Stimulated activated CD8-positive, alpha-beta memory T cell treated with anti-CD3 and anti-CD28 coated beads, Interleukin-7, amount 100 ng/mL, for 1 hour (primary cell): ENCODE measurements around the gene DHRS13.
A peak's percentile ranks its signal among the peaks of the same experiment; 100 is the strongest.
"Not testable (repeated sequence)": the region's sequence is repeated elsewhere in the genome, so short reads cannot be mapped to it uniquely, and the experiment has no call there.

ENCODE experiments used
- DNase-seq, 2 donors: peaks; one replicate each; pipeline ENCODE4 v3.0.0-alpha.2; 2020; ENCODE audit warnings: low read depth in 2 of 2

Gene DHRS13

DNA sequence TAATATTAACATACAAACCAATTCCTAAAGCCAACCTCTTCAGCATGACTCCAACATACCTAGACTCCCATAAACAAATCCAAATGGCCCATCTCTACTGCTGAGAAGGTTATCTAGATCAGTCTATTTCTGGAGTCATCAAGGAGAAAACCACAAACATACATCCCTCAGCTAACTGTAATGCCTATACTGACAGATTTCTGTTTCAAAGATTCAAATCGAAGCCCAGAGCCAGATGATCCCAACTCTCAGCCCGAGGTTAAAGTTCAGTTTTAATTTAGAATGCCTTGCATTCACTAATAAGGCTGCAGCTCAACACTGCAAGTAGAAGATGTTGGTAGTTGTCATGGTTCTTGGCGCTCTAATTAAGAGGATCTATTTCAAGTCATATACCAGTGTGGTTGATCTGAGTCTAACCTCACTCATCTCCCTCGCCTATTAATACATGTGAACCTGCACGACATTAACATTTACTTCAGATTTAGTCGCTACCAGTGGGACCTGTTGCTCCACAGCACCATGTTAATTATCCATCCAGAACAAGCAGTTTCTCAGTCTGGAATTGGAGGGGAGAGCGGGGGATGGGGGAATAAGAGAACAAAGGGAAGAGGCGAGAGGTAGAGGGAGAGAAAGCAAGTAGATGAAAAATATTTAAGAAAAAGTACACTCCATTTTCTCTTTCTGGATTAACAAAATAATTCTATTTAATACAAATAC is 33.0 kb upstream of the DHRS13 start:
- DNase-seq = no peak

GRCh38 chr17:28934508-28934907 is 31.6 kb upstream of the DHRS13 start:
- DNase-seq = not testable (repeated sequence)

GRCh38 chr17:28929787-28930186 is 26.9 kb upstream of the DHRS13 start:
- DNase-seq = no peak

- DNase-seq = no peak
These were observed 25.2 kb upstream of the DHRS13 start for GRCh38 chr17:28928061-28928460.

DNA sequence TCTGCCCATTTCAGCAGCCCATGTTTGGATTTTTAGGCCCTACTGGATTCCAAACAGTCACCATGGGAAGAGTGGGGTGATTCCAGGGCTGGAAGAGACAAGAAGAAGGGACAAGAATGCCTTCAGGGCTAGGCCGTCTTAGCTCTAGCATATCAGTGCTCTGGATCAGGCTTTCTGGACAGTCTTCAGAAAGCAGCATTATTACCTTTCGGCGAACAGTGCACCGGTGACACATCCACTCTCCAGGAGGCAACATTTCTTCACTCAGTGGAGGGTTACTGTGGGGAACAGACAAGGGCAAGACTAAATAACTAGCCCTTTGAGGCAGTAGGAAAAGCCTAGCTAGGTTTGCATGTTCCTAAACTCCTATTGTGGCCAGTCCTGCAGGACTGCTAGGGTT is 23.9 kb upstream of the DHRS13 start:
- DNase-seq = no peak

DNA sequence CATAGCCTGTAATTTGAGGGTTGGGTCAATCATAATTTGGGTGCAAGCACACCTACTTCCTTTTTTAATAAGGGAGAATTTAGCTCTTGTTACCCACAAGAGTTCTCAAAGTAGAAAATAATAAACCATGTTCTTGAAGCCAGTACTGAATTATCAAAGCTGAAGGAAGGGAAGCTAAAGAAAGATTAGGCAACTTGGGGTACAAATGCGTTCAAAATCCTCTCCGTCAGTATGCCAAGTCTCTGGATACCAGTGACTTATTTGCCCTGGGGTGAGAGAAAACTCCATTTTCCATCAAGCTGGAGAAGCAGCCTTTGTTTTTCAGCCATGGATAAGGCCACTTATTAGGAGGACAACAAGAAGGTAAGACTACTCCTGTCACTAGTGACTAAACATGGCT is 23.5 kb upstream of the DHRS13 start:
- DNase-seq = no peak

DNA sequence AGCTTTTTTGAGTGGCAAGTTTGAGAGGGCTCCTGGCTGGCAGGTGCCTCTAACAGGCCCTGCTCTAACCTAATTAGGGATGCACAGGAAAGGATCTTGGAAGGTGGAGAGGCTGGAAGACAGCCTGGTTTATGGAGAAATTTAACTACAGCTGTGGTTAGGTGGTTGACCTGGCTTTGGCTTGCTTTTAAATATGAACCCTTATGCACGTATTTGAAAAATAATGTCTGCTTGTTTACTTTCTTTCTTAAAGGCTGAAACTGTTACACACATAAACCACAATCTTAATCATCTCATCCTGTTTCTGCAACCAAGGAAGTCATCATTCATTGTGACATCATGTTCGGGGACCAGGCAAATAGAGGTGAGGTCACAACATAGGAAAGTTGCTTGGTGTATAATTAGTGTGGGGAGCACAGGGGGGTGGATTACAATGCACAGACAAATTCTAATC is 23.1 kb upstream of the DHRS13 start:
- DNase-seq = peak in 1 of 2 donors; percentile 4

GRCh38 chr17:28920201-28920600 is 17.3 kb upstream of the DHRS13 start:
- no peak for DNase-seq

GRCh38 chr17:28918295-28918694 is 15.4 kb upstream of the DHRS13 start:
- DNase-seq = no peak

DNA sequence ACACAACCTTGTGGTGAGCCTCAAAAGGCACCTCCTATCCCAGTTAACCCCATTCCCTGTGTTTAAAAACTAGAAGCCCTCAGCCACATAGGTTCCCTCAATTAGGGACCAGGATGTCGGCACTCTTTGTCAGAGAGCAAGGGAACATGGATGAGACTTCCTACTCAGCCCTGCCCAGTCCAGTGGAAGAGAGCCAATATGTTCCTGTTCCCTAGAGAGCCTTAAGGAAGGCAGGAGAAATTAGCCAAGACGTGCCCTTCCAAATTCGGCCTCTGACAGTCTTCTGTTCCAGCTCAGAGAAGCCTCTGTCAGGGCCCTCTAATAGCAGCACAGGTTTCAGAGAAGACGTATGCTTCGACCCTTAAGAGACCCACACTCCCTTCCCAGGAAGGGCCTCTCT is 14.6 kb upstream of the DHRS13 start:
- DNase-seq = no peak

GRCh38 chr17:28917029-28917428 is 14.2 kb upstream of the DHRS13 start:
- DNase-seq = no peak

DNA sequence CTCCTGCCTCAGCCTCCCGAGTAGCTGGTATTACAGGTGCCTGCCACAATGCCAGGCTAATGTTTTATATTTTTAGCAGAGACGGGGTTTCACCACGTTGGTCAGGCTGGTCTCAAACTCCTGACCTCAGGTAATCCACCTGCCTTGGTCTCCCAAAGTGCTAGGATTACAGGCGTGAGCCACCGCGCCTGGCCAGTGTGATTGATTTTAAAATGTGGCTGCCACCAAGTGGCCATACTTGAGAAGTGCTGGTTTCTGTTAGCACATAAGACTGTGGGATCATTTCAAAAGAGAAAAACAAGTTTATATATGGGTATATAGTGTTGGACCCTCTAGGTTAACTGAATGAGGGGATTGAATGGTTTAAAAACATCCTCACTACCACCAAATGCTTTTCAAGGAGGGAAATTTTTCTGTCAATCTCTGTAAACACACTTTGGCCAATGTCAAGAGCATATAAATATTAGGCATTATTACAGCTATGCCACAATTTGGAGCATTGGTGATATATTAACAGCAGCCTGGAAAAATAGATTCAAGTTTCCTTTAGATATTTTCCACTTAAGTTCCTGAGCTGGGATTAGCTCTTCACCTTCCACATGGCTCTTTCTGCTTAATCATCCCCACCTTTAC is 13.5 kb upstream of the DHRS13 start:
- DNase-seq = peak in 1 of 2 donors; percentile 23

DNA sequence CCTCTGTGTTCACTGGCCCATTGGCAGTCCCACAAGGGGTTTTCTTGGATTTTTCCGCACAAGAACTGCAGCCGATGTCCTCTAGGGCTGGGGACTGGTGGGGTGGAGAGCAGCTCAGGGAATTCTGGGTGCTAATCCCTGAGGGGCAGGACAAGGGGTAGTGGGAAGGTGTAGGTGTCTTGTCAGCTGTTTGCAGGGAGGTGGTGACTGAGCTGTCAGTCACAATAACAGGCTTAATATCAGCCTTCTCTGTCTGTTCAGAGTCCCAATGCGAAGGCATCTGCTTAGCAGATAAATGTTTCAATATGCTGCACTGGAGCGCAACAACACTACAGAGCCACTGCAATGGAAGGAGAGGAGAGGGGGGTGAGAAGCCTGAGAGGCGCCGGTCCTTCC is 10.1 kb upstream of the DHRS13 start:
- DNase-seq = no peak

- DNase-seq = no peak
These were observed 9.5 kb upstream of the DHRS13 start for GRCh38 chr17:28912281-28912937.

GRCh38 chr17:28911411-28912045 is 8.6 kb upstream of the DHRS13 start:
- DNase-seq = no peak

- no peak for DNase-seq
These were observed 7.7 kb upstream of the DHRS13 start for GRCh38 chr17:28910534-28910933.

GRCh38 chr17:28908640-28909167 is 5.8 kb upstream of the DHRS13 start:
- no peak for DNase-seq

- DNase-seq = no peak
These were observed 5.0 kb upstream of the DHRS13 start for GRCh38 chr17:28907709-28908475.

DNA sequence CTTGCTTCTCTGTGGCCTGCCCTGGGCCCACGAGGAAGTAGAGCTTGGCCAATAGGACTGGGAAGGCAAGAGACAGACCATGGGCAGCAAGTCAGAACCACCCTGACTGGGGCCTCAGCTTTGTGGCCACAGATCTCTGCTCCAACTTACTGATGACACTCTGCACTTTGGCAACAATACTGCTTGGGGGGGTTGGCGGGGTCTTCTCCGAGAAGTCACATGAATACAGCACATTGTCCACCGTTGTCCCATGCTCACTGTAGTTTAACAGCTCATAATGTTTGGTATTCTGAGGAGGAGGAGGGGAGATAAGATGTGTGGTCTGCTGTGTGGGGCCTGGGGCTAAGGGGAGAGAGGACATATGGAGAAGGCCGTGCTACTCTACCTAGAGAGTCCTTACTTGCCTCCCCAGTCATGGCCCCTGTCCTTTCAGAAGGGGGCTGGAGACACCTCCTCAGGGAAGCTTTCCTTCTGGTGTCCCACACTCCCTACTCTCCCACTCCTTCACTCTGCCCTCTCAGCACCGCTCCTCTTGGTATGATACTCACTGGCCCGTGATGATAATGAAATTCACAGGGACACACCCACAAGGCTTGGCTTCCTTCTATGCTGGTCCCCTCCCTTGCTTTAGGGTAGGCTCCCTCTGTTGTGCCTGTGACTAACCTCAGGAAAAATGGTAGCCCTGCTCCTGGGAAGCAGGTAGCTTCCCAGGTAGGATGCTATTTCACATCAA is 4.0 kb upstream of the DHRS13 start:
- DNase-seq = no peak

DNA sequence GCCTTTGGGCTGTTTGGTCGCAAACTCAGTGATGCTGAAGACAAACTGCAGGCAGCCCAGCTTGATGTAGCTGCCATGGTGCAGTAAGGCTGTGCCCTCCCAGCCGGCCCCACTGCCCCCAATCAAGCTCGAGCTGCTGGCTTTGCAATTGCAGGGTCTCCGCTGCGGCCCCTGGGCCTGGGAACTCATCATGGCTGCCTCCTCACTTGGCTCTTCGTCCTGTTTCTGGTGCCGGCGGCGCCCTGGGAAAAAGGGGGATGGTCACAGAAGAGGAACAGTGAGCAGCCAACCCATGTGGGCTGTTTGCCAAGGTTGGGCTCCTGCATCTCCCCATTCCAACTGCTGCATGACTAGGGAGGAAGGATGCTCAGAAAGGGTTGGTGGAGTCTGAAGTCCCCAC is 3.4 kb upstream of the DHRS13 start:
- no peak for DNase-seq

DNA sequence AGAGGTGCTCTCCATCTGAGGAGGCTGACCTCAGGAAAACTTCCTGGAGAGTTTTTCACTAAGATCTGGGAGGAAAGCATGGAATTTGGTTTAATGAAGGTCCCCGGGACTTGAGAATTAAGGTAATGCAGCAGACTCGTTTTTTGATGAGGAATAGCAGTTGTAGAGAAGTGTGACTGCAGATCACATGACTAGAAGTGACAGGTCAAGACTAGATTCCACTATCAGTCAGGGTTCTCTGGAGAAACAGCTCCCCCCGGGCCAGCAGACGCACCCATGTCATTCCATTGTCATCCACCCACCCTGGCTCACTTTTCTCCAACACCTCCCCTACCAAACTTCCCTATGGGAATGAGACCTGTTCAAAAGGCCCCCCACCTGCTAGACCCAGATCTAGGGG is 1.9 kb upstream of the DHRS13 start:
- no peak for DNase-seq
